Endothelial cell (in vitro differentiated cells): ENCODE results near the gene RASGEF1C. TPM values are rescaled to one million over a fixed set of nuclear protein-coding genes. Genes with fewer than 3 reads are reported as not detected.

Source experiments
- DNase-seq: peaks from one replicate; pipeline ENCODE4 v3.0.0; 2021; ENCODE audit warnings: low spot score
- H3K27ac Mint-ChIP-seq: one replicate; pipeline ENCODE4 v1.8.0; 2021; ENCODE audit warnings: mixed read lengths, inconsistent platforms; ENCODE audit not compliant: unreplicated experiment
- H3K27me3 Mint-ChIP-seq: one replicate; pipeline ENCODE4 v1.8.0; 2021; ENCODE audit warnings: mild to moderate bottlenecking, moderate library complexity, mixed read lengths, inconsistent platforms; ENCODE audit not compliant: unreplicated experiment
- H3K36me3 Mint-ChIP-seq: one replicate; pipeline ENCODE4 v1.8.0; 2021; ENCODE audit warnings: mild to moderate bottlenecking, low read depth, mixed read lengths, inconsistent platforms; ENCODE audit not compliant: unreplicated experiment
- H3K4me1 Mint-ChIP-seq: one replicate; pipeline ENCODE4 v1.8.0; 2021; ENCODE audit warnings: mild to moderate bottlenecking, mixed read lengths, inconsistent platforms; ENCODE audit not compliant: unreplicated experiment
- H3K4me3 Mint-ChIP-seq: one replicate; pipeline ENCODE4 v1.8.0; 2021; ENCODE audit warnings: mild to moderate bottlenecking, mixed read lengths, inconsistent platforms; ENCODE audit not compliant: unreplicated experiment
- H3K9me3 Mint-ChIP-seq: one replicate; pipeline ENCODE4 v1.8.0; 2021; ENCODE audit warnings: mixed read lengths, inconsistent platforms; ENCODE audit not compliant: unreplicated experiment
- total RNA-seq: library from RNA; stranded (reverse); fragmentation: NEBNext Ultra II Directional; extraction: Animal tissue kit (Norgen Biotek cat#: 25700); gene quantifications from one replicate; pipeline ENCODE4 v1.2.1, GENCODE V29; 2021; ENCODE audit not compliant: unreplicated experiment
- TF ChIP-seq, protein P1 (sequence below): fragments of 200-600 bp; sonication (generic); IDR thresholded peaks from one replicate; pipeline ENCODE4 v1.5.0; 2021; ENCODE audit warnings: antibody characterized with exemption; ENCODE audit not compliant: unreplicated experiment

Gene RASGEF1C
- total RNA-seq, 1 donor from 2014 or later = 0.64 TPM

DNA sequence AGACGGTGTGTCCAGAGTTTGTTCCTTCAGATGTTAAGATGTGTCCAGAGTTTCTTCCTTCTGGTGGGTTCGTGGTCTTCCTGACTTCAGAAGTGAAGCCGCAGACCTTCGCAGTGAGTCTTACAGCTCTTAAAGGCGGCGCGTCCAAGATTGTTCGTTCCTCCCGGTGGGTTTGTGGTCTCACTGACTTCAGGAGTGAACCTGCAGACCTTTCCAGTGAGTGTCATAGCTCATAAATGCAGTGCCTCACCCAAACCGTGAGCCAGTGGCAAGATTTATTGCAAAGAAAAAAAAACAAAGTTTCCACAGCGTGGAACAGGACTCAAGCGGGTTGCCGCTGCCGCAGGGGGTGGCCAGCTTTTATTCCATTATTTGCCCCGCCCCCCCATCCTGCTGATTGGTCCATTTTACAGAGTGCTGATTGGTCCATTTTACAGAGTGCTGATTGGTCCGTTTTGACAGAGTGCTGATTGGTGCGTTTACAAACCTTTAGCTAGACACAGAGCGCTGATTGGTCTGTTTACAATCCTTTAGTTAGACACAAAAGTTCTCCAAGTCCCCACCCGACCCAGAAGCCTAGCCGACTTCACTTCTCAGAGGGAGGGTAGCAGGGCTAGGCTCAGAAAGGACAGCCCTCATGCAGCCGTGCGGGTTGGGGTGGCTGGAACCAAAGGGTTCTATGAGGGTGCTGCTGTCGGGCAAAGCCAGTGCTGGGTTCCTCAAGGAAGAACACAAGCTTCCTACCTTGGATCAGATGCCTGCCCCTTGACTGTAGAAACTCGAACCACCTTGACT is 128.3 kb downstream of the RASGEF1C start:
- Mint-ChIP-seq H3K27me3 (peaks cover 5% of the 10 kb centered on the region), H3K4me1 (peaks cover 2% of the 10 kb centered on the region), H3K9me3 (no peaks in the 10 kb centered on the region), H3K4me3 (no peak overlapping the region), H3K27ac (no peak overlapping the region), H3K36me3 (peaks cover 3% of the 10 kb centered on the region)
- no peak for DNase-seq
- TF ChIP-seq, protein P1, sequence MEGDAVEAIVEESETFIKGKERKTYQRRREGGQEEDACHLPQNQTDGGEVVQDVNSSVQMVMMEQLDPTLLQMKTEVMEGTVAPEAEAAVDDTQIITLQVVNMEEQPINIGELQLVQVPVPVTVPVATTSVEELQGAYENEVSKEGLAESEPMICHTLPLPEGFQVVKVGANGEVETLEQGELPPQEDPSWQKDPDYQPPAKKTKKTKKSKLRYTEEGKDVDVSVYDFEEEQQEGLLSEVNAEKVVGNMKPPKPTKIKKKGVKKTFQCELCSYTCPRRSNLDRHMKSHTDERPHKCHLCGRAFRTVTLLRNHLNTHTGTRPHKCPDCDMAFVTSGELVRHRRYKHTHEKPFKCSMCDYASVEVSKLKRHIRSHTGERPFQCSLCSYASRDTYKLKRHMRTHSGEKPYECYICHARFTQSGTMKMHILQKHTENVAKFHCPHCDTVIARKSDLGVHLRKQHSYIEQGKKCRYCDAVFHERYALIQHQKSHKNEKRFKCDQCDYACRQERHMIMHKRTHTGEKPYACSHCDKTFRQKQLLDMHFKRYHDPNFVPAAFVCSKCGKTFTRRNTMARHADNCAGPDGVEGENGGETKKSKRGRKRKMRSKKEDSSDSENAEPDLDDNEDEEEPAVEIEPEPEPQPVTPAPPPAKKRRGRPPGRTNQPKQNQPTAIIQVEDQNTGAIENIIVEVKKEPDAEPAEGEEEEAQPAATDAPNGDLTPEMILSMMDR = no peak

DNA sequence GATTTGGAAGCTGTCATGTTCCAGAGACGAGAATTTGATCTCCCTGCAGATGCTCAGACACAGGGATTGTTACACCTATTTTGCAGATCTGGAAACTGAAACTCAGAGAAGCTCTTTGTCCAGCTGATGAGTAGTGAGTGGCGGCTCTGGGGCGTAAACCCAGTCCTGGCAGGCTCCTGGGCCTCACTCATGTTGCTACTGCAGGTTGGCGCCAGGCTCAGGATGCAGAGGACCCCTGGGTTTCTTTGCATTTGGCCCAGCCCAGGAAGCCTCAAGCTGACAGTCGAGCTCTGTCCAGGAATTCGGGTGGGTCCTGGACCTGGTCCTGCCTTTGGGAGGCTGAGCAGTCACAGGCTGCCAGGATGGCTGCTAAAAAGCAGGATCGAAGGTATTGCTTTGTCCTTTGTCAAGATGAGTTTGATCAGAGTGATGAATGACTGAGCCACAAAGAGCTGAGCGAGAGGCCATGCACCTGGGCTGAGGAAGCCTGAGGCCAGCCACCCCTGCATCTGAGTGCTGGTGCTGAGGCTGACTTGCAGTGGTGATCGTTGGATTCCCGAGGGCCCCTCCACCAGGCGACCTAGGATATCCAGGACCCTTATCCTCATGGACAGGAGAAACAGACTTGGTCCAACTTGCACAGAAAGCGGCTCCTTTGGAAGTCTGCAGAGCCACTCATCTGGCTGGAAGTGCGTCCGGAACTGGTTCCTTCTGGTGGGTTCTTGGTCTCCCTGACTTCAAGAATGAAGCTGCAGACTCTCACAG is 129.1 kb downstream of the RASGEF1C start:
- H3K27ac Mint-ChIP-seq = no peak overlapping the region

DNA sequence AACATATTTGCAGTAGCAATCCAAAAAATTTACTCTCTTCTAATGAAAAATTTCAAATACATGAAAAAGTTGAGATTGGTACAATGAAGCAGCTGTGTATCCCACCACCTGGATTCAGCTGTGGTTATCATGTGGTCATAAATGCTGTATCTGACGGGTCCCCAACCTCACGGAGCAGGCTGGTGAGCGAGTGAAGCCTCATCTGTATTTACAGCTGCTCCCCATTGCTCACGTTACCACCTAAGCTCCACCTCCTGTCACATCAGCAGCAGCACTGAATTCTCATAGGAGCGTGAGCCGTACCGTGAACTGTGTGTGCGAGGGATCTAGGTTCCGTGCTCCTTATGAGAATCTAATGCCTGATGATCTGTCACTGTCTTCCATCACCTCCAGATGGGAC is 130.7 kb downstream of the RASGEF1C start:
- H3K36me3 Mint-ChIP-seq = peaks cover 3% of the 10 kb centered on the region
- no peaks in the 10 kb centered on the region for H3K4me1 Mint-ChIP-seq
- no peaks in the 10 kb centered on the region for H3K9me3 Mint-ChIP-seq
- TF ChIP-seq, protein P1 = no peak
- no peak overlapping the region for H3K4me3 Mint-ChIP-seq
- H3K27ac Mint-ChIP-seq = no peak overlapping the region
- peaks cover 5% of the 10 kb centered on the region for H3K27me3 Mint-ChIP-seq
- DNase-seq = no peak

More for the DNA sequence above, 129.1 kb downstream of the RASGEF1C start:
- Mint-ChIP-seq H3K27me3 (peaks cover 5% of the 10 kb centered on the region), H3K4me3 (no peak overlapping the region), H3K9me3 (no peaks in the 10 kb centered on the region), H3K4me1 (no peaks in the 10 kb centered on the region), H3K36me3 (peaks cover 3% of the 10 kb centered on the region)
- TF ChIP-seq, protein P1 = no peak
- DNase-seq = no peak

DNA sequence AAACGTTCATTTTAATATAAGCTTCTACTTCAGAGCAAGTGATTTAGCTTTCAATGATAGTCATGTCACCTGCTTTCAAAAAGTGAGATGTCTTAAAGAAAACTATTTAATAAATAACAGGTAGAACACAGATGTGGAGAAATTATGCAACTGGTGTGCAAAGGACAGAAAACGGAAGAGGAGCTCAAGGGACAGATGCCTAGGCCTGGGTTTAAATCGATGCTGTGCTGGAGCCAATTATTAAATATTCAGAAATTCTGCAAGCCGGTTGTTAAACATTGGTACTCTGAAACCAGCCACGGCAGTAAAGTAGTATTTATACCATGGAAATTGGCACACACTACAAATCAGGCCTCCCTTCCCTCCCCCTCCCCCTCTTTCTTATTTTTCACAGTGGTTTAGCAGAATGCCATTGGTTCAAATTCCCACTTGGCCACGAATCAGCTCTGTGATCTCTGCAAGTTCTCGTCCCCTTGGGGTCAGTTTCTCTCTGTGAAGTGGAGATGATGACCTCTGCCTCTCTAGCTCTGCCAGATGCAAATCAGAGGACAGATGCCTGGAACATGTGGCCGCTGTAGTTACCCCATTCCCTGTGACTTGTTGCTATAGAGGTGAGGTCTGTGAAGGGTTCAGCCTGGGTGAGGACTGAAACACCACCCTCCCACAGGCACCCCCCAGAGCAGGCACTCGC is 131.3 kb downstream of the RASGEF1C start:
- H3K27ac Mint-ChIP-seq = no peak overlapping the region
- DNase-seq = no peak
- peaks cover 6% of the 10 kb centered on the region for H3K36me3 Mint-ChIP-seq
- H3K4me3 Mint-ChIP-seq = no peak overlapping the region
- no peaks in the 10 kb centered on the region for H3K9me3 Mint-ChIP-seq
- peaks cover 7% of the 10 kb centered on the region for H3K27me3 Mint-ChIP-seq
- TF ChIP-seq, protein P1 = no peak
- no peaks in the 10 kb centered on the region for H3K4me1 Mint-ChIP-seq
